Body of pancreas (tissue), 4 donors: ENCODE results near the gene FAM120AOS.

ENCODE experiments used
- POLR2A ChIP-seq, 3 donors: fragments of 450-650 bp; IDR thresholded peaks; one replicate each; pipeline ENCODE4 v1.6.1; 2016; ENCODE audit warnings: antibody characterized with exemption in 3 of 3, mild to moderate bottlenecking in 2 of 3
- TF ChIP-seq, protein P1 (sequence below), 7 experiments: fragments of 450-650 bp in 4 of 7; fragments of 200-600 bp in 3 of 7; sonication (generic) in 3 of 7; IDR thresholded peaks; one replicate each; pipeline ENCODE4 v1.5.1; 2016 to 2019; ENCODE audit warnings: antibody characterized with exemption in 7 of 7

DNA sequence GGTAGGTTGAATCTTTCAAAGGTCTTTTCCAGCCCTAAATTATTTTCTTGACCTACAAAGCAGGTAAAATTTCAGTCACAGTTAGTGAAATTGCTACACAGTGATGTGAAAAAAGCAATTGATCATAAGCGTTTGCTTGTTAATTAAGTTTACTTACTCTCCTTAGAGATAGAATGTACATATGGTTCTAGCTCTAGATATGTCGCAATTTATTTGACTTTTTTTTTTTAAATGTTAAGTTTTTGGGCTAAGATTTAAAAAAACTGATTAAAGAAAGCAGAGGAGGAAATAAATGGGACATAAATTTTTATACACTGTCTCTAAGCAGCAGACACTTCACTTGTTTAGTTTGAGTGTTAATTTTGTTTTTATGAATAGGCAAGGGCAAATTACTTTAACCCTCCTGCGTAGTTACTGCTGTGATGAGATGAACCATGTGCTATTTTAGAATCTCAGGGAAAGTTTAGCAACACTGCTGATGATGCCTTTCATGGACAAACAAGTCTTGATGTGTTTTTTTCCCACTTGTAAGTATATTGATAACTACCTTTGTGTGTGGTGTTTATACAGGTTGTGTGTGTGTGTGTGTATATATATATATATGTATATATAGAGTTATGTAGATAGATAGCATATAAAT is 38.3 kb upstream of the FAM120AOS start:
- TF ChIP-seq, protein P1, sequence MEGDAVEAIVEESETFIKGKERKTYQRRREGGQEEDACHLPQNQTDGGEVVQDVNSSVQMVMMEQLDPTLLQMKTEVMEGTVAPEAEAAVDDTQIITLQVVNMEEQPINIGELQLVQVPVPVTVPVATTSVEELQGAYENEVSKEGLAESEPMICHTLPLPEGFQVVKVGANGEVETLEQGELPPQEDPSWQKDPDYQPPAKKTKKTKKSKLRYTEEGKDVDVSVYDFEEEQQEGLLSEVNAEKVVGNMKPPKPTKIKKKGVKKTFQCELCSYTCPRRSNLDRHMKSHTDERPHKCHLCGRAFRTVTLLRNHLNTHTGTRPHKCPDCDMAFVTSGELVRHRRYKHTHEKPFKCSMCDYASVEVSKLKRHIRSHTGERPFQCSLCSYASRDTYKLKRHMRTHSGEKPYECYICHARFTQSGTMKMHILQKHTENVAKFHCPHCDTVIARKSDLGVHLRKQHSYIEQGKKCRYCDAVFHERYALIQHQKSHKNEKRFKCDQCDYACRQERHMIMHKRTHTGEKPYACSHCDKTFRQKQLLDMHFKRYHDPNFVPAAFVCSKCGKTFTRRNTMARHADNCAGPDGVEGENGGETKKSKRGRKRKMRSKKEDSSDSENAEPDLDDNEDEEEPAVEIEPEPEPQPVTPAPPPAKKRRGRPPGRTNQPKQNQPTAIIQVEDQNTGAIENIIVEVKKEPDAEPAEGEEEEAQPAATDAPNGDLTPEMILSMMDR (IDR thresholded peaks at IDR 0.05), result no peak
- no peak for TF ChIP-seq POLR2A (IDR thresholded peaks at IDR 0.05)
